Measurements from ENCODE around the gene CELF1.

The CELF1 gene

GRCh38 chr11:47443028-47443700, 109.8 kb downstream of the CELF1 start:
- peak; percentile 83 for DNase-seq

GRCh38 chr11:47442514-47442913, 110.4 kb downstream of the CELF1 start:
- DNase-seq: no peak

GRCh38 chr11:47441421-47441820, 111.5 kb downstream of the CELF1 start:
- no peak for DNase-seq

GRCh38 chr11:47440054-47440476, 112.9 kb downstream of the CELF1 start:
- no peak for DNase-seq

GRCh38 chr11:47438721-47439120, 114.2 kb downstream of the CELF1 start:
- DNase-seq: no peak

GRCh38 chr11:47437746-47438418, 115.0 kb downstream of the CELF1 start:
- DNase-seq: no peak

GRCh38 chr11:47437218-47437745, 115.7 kb downstream of the CELF1 start:
- DNase-seq: no peak

GRCh38 chr11:47436726-47437125, 116.2 kb downstream of the CELF1 start:
- no peak for DNase-seq

- DNase-seq: no peak
These were observed 117.2 kb downstream of the CELF1 start for GRCh38 chr11:47435687-47436086.

GRCh38 chr11:47434011-47434786, 118.7 kb downstream of the CELF1 start:
- no peak for DNase-seq

- DNase-seq: no peak
These were observed 119.8 kb downstream of the CELF1 start for GRCh38 chr11:47433157-47433556.

- DNase-seq: no peak
These were observed 121.4 kb downstream of the CELF1 start for GRCh38 chr11:47431356-47432083.

GRCh38 chr11:47430524-47430923, 122.4 kb downstream of the CELF1 start:
- DNase-seq: no peak

GRCh38 chr11:47426062-47426956, 126.6 kb downstream of the CELF1 start, which contains the start of gene PSMC3:
TSS of gene PSMC3 (minus strand) at chr11:47426439. CDS start at chr11:47426279, 160 bp downstream.
- DNase-seq: peak; percentile 92

- DNase-seq: no peak
These were observed 127.3 kb downstream of the CELF1 start for GRCh38 chr11:47425611-47426010.

GRCh38 chr11:47418454-47419259, 134.3 kb downstream of the CELF1 start:
- no peak for DNase-seq

GRCh38 chr11:47417712-47418111, 135.2 kb downstream of the CELF1 start:
- no peak for DNase-seq

- no peak for DNase-seq
These were observed 136.9 kb downstream of the CELF1 start for GRCh38 chr11:47415949-47416472.

All from SHP77 treated with DMSO at 0.1 percent for 48 hours (cell line).